CD4-positive, alpha-beta T cell treated with Interleukin-17A for 4 hours (primary cell): ENCODE data around the gene HBM.
A peak's percentile ranks its signal among the peaks of the same experiment; 100 is the strongest.
"Not testable (repeated sequence)": the region's sequence is repeated elsewhere in the genome, so short reads cannot be mapped to it uniquely, and the experiment has no call there.

Experiments
- DNase-seq: peaks from one replicate; pipeline ENCODE4 v3.0.0-alpha.2; 2020; ENCODE audit warnings: mixed read lengths

The HBM gene

DNA sequence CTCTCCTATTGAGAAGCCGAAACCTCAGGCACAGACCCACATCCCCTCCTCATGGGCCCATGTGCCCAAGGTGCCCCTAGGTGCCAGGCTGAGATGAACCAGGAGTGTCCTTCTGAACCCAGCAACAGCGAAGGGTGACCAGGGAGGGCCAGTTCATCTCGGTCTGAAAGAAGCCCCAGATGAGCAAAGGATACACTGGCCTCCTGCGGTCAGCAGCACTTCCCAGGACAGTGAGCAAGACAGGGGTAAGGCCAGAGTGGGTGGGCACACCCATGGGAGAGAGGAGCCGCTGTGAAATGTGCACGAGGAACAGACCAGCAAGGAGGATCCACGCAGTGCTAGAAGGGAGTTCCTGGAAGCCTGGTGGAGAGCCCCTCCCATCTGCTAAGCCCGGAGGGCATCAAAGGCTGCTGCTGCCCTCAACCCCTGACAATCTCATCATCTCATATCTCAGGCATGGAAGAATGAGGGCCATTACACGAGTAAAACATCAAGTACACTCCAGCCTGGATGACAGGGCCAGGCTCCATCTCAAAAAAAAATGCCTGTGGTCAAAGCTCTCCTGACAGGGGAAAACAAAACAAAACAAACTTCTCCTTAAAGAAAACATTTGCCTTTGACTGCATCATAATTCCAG lies 16.6 kb upstream of the HBM start:
- DNase-seq, result no peak

DNA sequence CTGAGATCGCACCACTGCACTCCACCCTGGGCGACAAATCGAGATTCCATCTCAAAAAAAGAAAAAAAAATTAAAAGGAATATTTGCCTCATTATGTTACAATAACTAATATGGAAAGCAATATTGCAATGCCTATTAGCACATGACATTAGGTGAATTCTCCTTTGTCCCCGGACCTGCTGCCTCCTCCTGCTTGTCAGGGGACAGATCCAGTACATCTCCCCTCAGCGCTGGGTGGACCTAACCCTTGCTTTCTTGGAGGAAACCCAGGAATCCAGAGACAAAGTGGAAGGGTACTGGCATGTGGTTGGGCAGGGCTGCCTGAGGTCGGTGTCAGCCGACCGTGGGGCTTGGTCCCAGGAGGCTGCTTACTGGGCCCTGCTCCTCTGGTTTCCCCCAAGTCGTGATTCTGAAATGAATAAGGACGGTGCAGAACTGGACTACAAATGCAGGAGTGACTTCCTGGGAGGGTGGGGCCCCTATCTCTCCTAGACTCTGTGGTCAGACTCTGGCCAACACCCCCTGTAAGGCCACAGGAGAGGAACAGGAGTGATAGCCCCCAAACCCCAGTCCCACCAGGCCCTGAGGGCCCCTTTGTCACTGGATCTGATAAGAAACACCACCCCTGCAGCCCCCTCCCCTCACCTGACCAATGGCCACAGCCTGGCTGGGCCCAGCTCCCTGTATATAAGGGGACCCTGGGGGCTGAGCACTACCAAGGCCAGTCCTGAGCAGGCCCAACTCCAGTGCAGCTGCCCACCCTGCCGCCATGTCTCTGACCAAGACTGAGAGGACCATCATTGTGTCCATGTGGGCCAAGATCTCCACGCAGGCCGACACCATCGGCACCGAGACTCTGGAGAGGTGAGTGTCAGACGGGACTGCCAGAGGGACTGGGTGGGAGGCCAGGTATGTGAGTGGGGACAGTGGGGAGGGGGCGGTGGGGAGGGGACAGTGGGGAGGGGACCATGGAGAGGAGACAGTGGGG lies 13.3 kb upstream of the HBM start, which contains the start of gene HBZ:
Gene HBZ (plus strand): TSS at position 504 of the 988 bp plus-strand sequence. CDS start 266 bp downstream, at position 770.
- no peak for DNase-seq

DNA sequence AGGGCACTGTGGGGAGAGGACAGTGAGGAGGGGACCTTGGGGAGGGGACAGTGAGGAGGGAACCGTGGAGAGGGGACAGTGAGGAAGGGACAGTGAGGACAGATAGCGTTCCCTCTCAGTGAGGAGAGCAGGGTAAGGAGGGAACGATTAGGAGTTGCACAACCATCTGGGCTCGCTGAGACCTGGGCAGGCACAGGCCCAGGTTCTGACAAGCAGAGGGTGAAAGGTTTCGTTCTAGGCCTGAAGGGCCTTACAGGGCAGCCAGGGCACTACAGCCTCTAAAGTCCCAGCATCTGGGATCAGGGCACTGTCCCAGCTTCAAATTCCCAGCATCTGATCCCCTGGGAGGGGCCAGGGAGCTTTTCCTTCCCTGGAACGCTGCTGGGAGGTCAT lies 12.7 kb upstream of the HBM start:
- not testable (repeated sequence) for DNase-seq

GRCh38 chr16:153550-154216 lies 12.1 kb upstream of the HBM start:
- not testable (repeated sequence) for DNase-seq

- peak; percentile 10 for DNase-seq
Measured at GRCh38 chr16:154217-155030, 11.4 kb upstream of the HBM start.

GRCh38 chr16:155031-155398 lies 10.8 kb upstream of the HBM start:
- no peak for DNase-seq

- DNase-seq, result no peak
Measured at GRCh38 chr16:159136-159849, 6.5 kb upstream of the HBM start.

- not testable (repeated sequence) for DNase-seq
Measured at GRCh38 chr16:160242-160641, 5.5 kb upstream of the HBM start.

DNA sequence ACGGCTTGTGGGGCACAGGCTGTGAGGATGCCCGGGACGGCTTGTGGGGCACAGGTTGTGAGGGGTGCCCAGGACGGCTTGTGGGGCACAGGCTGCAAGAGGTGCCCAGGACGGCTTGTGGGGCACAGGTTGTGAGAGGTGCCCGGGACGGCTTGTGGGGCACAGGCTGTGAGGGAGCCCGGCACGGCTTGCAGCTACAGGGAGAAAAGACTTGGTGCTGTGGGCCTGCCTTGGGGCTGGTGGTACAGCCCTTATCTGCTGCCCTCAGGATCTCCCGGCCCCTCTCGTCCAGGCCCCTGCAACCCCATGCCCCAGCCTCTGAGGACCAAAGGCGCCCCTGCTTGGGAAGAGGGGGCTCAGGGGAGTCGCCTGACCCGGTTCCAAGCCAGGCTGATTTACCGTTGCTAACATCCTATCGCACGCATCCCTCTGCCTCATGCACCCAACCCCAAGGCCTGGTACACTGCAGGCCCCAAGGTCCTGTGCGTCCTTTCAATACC lies 5.0 kb upstream of the HBM start:
- no peak for DNase-seq

GRCh38 chr16:162271-162991 lies 3.3 kb upstream of the HBM start:
- no peak for DNase-seq

GRCh38 chr16:163139-163538 lies 2.6 kb upstream of the HBM start:
- not testable (repeated sequence) for DNase-seq

- DNase-seq, result not testable (repeated sequence)
Measured at GRCh38 chr16:163696-164095, 2.1 kb upstream of the HBM start.

DNA sequence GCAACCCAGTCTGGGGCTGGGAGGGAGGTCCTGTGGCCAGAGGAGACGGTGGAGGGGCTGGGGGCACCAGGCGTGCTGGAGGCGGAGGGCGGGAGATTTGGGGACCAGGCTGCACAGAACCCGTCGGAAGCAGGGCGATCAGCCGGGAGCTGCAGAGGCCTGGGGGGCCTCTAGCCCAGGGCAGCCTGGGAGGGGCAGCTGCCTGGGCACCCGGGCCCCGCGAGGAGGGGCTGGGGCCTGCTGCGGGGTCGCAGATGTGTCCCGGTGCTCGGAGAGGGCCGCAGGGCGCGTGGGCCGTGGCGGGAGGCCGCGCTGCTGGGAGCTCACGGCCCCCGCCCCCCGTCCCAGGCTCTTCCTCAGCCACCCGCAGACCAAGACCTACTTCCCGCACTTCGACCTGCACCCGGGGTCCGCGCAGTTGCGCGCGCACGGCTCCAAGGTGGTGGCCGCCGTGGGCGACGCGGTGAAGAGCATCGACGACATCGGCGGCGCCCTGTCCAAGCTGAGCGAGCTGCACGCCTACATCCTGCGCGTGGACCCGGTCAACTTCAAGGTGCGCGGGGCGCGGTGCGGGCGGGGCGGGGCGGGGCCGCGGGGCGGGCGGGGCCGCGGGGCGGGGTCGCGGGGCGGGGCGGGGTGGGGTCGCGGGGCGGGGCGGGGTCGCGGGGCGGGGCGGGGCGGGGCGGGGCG lies 1.5 kb upstream of the HBM start:
- not testable (repeated sequence) for DNase-seq

- no peak for DNase-seq
Measured at GRCh38 chr16:164827-165538, 795 bp upstream of the HBM start.

DNA sequence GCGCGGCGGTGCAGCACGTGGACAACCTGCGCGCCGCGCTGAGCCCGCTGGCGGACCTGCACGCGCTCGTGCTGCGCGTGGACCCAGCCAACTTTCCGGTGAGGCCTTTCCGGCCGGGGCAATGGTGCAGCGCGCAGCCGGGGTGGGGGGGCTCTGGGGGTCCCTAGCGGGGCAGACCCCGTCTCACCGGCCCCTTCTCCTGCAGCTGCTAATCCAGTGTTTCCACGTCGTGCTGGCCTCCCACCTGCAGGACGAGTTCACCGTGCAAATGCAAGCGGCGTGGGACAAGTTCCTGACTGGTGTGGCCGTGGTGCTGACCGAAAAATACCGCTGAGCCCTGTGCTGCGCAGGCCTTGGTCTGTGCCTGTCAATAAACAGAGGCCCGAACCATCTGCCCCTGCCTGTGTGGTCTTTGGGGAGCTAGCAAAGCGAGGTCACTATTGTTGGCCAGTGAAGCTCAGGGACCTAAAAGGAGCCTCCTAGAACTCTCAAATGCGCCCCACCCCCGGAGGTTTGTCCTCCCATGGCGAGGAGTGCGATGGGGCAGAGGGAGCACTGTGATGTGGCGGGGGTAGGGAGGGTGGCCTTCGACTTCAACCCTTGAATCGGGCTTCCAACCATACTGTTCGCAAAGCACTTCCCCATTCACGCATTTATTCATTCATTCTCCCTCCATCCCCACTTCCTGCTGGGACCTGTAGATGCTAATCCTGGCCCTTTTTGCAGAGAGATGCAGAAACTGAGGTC lies 770 bp downstream of the HBM start:
- no peak for DNase-seq

DNA sequence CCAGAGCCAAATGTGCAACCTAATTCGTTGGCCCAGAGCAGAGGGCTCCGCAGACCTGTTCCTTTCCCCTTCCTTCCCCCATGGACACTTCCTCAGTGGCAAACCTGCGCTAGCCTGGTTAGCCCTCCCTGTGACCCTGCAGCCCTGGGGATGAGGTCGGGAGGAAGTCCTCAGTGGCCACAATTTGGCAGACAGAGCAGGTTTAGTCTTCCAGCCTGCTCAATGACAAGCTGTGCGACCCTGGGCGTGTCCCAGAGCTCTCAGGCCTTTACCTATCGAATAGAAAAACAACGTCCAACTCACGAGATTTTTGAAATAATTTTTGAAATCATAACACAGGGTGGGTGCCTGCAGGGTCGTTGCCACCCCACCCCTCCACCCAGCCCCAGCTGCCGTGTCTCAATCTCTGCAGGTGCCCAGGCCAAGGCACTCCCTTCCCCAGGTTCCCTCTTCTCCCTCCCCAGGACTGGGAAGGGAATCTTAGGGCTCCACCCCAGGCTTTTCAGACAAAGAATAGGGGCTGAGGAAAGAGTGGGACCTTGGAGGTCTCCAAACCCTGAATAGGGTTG lies 1.4 kb downstream of the HBM start:
- DNase-seq, result no peak

- no peak for DNase-seq
Measured at GRCh38 chr16:168424-168823, 2.6 kb downstream of the HBM start.

DNA sequence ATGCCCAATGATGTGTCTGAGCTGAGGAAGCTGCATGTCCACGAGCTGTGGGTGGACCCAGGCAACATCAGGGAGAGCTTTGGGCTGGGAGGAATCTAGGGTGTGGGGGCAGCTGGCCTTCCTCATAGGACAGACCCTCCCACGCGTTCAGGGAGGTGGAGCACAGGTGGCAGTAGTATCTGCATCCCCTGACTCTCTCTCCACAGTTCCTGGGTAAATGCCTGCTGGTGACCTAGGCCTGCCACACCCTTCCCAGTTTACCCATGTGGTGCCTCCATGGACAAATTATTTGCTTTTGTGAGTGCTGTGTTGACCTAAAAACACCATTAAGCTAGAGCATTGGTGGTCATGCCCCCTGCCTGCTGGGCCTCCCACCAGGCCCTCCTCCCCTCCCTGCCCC lies 3.2 kb downstream of the HBM start:
- no peak for DNase-seq

GRCh38 chr16:170088-170507 lies 4.3 kb downstream of the HBM start:
- DNase-seq, result not testable (repeated sequence)
